Measurements from ENCODE around the gene CYTL1.
"Not testable (repeated sequence)": the region's sequence is repeated elsewhere in the genome, so short reads cannot be mapped to it uniquely, and the experiment has no call there.

The CYTL1 gene

GRCh38 chr4:5033281-5033841 is 14.1 kb upstream of the CYTL1 start:
- DNase-seq (ENCODE audit: low read depth), result no peak

- DNase-seq (ENCODE audit: low read depth), result no peak
Measured at GRCh38 chr4:5032813-5033212, 13.6 kb upstream of the CYTL1 start.

DNA sequence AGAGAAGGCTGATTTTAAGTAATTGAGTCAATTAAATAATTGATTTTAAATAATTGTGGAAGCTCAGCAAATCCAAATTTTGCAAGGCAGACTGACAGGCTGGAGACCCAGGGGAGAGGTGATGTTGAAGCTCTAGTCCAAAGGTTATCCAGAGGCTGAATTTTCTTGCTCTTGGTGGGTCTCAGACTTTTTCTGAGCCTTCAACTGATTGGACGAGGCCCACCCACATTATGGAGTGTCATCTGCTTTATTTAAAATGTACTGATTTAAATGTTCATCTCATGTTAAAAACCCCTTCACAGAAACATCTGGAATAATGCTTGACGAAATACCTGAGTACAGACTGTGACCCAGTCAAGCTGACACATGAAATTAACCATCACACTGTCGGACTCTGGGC is 11.7 kb upstream of the CYTL1 start:
- no peak for DNase-seq (ENCODE audit: low read depth)

GRCh38 chr4:5030221-5030620 is 11.0 kb upstream of the CYTL1 start:
- no peak for DNase-seq (ENCODE audit: low read depth)

- DNase-seq (ENCODE audit: low read depth), result no peak
Measured at GRCh38 chr4:5029447-5029846, 10.2 kb upstream of the CYTL1 start.

DNA sequence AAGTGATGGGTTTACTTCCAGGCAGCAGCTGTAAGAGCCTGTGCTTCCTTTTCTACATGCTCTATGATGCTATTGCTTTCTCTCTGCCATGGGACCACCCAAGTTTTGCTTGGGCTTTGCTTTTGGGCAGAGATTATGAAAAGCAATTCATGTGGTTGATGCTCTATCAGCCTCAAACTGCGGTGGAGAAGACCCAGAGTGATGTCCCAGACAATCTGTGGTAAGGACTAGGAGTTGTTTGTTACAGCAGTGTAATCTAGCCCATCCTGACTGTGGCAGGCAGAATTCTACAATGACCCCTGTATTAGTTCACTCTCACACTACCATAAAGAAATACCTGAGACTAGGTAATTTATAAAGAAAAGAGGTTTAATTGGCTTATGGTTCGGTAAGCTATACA is 9.2 kb upstream of the CYTL1 start:
- no peak for DNase-seq (ENCODE audit: low read depth)

- DNase-seq (ENCODE audit: low read depth), result no peak
Measured at GRCh38 chr4:5027346-5027745, 8.1 kb upstream of the CYTL1 start.

DNA sequence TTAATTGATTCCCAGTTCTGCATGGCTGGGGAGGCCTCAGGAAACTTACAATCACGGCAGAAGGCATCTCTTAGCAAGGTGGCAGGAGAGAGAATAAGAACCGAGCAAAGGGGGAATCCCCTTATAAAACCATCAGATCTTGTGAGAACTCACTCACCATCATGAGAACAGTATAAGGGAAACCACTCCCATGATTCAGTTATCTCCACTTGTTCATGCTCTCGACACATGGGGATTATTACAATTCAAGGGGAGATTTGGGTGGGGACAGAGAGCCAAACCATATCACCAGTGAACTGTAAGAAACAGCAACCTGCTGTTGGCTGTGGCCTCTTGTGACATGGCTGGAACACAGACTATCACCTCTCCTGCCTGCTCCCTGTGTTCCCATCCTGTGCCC is 7.1 kb upstream of the CYTL1 start:
- DNase-seq (ENCODE audit: low read depth), result no peak

GRCh38 chr4:5024673-5025072 is 5.4 kb upstream of the CYTL1 start:
- no peak for DNase-seq (ENCODE audit: low read depth)

DNA sequence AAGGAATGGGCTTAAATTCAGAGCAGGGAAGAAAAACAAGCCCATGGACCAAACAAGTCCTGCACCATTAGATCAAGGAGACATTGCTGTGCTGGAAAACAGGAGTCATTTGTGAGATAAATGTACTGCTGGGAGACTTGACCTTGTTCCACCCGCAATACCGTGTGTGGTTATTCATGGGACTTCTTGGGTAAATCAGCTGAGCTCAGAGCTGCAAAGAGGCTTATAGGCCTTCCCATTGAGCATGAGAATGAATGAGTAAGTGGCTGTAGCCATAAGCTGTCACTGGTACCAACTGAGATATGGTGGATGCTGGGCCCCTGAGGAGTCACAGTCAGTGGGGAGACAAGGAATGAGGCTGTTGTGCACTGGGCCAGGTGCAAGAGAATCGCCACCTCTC is 2.3 kb upstream of the CYTL1 start:
- no peak for DNase-seq (ENCODE audit: low read depth)

DNA sequence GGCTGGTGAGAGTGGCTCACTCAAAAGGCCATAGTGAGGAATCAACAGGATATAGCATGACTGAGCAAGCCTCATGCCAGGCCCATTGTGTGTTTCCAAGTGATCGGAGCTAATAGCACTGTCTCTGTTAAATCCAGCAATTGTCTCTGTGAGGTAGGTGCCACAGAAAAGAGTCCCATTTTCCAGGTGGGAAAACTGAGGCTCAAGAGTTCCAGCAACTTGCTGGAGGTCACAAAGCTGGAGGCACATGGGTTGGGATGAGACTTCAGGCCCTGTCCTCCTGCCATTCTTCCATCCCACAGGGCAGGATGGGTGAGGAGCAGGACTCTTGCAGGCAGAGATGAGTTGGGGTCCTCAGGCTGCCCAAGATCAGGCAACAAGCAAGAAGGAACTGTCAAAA is 1.1 kb upstream of the CYTL1 start:
- no peak for DNase-seq (ENCODE audit: low read depth)

DNA sequence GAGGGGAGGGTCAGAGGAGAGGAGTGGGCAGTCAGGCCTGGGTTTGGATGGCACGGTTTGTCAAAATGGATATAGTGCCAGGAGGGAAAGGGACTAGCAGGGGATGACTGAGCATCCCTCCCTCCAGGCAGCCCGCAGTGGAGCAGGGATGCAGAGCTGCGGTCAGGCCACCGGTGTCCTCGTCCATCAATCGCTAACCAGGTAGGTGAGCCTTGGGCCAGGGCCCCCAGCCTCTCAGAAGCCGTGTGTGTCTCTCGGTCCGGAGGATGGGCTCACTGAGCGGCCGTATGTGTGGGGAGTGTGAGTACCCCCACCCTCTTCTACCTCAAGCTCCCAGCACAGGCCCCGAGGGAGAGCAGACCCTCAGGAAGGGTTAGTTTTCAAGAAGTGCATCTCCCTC is 538 bp upstream of the CYTL1 start:
- no peak for DNase-seq (ENCODE audit: low read depth)

- DNase-seq (ENCODE audit: low read depth), result no peak
Measured at GRCh38 chr4:5018603-5019002, 655 bp downstream of the CYTL1 start.

- DNase-seq (ENCODE audit: low read depth), result no peak
Measured at GRCh38 chr4:5018096-5018495, 1.2 kb downstream of the CYTL1 start.

- no peak for DNase-seq (ENCODE audit: low read depth)
Measured at GRCh38 chr4:5014007-5014682, 5.1 kb downstream of the CYTL1 start.

DNA sequence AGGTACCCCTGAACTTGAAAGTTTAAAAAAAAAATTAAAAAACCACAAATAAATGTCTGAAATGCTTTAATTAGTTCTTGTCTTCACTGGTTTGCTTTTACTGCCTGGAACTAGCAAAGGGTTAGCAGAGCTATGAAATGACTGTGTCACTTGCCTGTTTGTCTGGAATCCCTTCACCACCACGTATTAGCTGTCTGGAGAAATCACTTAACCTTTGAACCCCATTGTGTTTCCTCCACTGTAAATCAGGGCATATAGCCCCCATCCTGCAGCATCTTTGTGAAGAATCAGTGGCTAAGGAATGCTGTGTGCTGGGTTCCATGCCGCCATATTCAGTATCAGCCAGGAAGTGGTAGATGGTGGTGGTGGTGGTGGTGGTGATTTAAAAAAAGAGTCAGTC is 6.3 kb downstream of the CYTL1 start:
- DNase-seq (ENCODE audit: low read depth), result no peak

GRCh38 chr4:5012244-5012898 is 6.9 kb downstream of the CYTL1 start:
- DNase-seq (ENCODE audit: low read depth), result no peak

GRCh38 chr4:5010984-5011383 is 8.3 kb downstream of the CYTL1 start:
- no peak for DNase-seq (ENCODE audit: low read depth)

DNA sequence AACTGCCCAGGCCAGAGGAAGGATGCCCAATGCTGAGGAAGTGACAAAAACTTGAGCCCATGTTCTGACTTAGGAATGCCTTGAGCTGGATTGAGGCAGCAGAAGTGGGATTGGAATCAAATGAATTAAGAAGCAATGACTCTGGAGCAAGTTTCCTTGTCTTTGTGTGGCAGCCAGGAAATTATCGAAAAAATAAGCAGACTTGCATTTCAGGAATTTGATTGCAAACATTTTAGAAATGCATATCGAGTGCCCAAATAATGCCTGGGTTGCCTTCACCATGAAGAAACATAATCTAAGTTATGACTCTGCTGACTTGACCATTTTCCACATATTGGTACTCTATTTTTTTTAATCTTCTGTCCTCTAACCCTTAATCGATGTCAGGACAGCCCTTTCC is 9.5 kb downstream of the CYTL1 start:
- no peak for DNase-seq (ENCODE audit: low read depth)

GRCh38 chr4:5006932-5007331 is 12.3 kb downstream of the CYTL1 start:
- not testable (repeated sequence) for DNase-seq (ENCODE audit: low read depth)

- no peak for DNase-seq (ENCODE audit: low read depth)
Measured at GRCh38 chr4:5004496-5004895, 14.8 kb downstream of the CYTL1 start.

DNA sequence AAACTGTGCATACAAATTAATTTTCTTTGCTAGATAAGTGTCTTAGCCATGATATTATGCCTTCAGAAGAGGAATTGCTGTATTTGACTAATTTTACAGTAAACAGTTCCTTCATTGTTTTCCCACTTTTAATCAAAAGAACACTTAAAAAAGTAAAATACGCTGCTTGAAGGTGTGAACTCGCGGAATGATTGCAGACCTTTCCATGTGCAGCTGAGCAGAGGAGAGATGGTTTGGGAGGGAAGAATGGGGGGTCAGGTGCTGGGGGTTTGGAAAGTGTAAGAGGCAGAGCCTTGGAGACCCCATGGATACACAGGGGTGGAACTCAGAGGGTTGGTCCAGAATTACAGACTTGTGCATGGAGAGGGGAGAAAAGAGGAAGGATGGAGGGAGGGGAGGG is 15.3 kb downstream of the CYTL1 start:
- DNase-seq (ENCODE audit: low read depth), result no peak

DNA sequence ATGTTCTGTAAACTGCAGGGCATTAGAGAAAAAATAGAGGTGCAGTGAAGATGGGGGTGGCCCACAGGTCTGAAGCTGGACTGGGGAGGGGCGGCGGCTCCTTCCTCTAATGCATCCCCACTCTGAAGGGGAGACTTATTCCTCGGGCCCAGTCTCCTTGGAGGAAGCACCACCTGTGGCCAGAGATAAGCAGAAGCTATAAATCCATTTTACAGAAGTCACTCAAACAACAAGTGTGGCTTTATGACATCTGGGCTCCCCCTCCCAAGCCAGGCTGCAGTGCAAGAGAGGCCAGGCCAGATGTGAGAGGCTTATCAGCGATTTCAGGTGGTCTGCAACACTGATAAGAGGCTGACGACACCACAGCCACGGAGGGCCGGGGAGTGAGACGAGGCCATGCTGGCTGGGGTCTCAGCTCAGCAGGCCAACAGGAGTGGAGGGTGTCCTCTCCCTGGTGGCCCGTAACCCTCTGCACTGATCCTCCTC is 15.8 kb downstream of the CYTL1 start:
- DNase-seq (ENCODE audit: low read depth), result no peak

DNA sequence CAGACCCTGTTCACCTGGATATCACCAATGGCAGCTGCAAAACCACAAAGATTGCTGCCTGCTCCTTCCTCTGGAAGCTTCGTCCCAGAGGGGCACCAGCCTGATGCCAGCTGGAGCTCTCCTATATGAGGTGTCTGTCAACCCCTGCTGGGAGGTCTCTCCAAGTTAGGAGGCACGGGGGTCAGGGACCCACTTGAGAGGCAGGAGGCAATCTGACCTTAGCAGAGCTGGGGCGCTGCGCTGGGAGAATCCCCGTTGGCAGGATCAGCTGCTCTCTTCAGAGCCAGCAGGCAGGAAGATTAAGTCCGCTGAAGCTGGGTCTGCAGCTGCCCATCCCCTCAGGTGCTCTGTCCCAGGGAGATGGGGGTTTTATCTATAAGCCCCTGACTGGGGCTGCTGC is 17.6 kb downstream of the CYTL1 start:
- DNase-seq (ENCODE audit: low read depth), result not testable (repeated sequence)
